ENCODE measurements around the gene TRIM41.

TRIM41 gene

GRCh38 chr5:181199881-181200638 lies 23.0 kb upstream of the TRIM41 start:
- DNase-seq (ENCODE audit: low read depth), result no peak
- no peak overlapping the region for H3K4me3 ChIP-seq (ENCODE audit: control insufficient read depth, low read depth, low read length)
- no peak for TF ChIP-seq CTCF (IDR thresholded peaks at IDR 0.05; ENCODE audit: control insufficient read depth, insufficient read depth, low read depth, low read length, missing control alignments)

- no peak for TF ChIP-seq CTCF (IDR thresholded peaks at IDR 0.05; ENCODE audit: control insufficient read depth, insufficient read depth, low read depth, low read length, missing control alignments)
- no peak for DNase-seq (ENCODE audit: low read depth)
- no peak overlapping the region for H3K4me3 ChIP-seq (ENCODE audit: control insufficient read depth, low read depth, low read length)
These were observed 22.3 kb upstream of the TRIM41 start for GRCh38 chr5:181200816-181201215.

GRCh38 chr5:181203093-181203711 lies 19.9 kb upstream of the TRIM41 start:
- no peak for DNase-seq (ENCODE audit: low read depth)
- TF ChIP-seq CTCF (IDR thresholded peaks at IDR 0.05; ENCODE audit: control insufficient read depth, insufficient read depth, low read depth, low read length, missing control alignments), result no peak
- no peak overlapping the region for H3K4me3 ChIP-seq (ENCODE audit: control insufficient read depth, low read depth, low read length)

- no peak for TF ChIP-seq CTCF (IDR thresholded peaks at IDR 0.05; ENCODE audit: control insufficient read depth, insufficient read depth, low read depth, low read length, missing control alignments)
- H3K4me3 ChIP-seq (ENCODE audit: control insufficient read depth, low read depth, low read length), result peak overlapping the region; percentile 44
- no peak for DNase-seq (ENCODE audit: low read depth)
These were observed 19.3 kb upstream of the TRIM41 start for GRCh38 chr5:181203777-181204112.

GRCh38 chr5:181204113-181204825 lies 18.8 kb upstream of the TRIM41 start:
- H3K4me3 ChIP-seq (ENCODE audit: control insufficient read depth, low read depth, low read length), result peak overlapping the region; percentile 44
- no peak for TF ChIP-seq CTCF (IDR thresholded peaks at IDR 0.05; ENCODE audit: control insufficient read depth, insufficient read depth, low read depth, low read length, missing control alignments)
- DNase-seq (ENCODE audit: low read depth), result no peak

- no peak for TF ChIP-seq CTCF (IDR thresholded peaks at IDR 0.05; ENCODE audit: control insufficient read depth, insufficient read depth, low read depth, low read length, missing control alignments)
- peak within 1 kb of the TSS; percentile 44 for H3K4me3 ChIP-seq (ENCODE audit: control insufficient read depth, low read depth, low read length)
- no peak for DNase-seq (ENCODE audit: low read depth)
These were observed 18.0 kb upstream of the TRIM41 start, which contains the start of gene TRIM7 for GRCh38 chr5:181204826-181205760. TSS of gene TRIM7 (minus strand) at chr5:181205196. CDS start at chr5:181205110, 86 bp downstream.

Data from AG09309 (cell line).